Bone marrow (tissue), 2 donors: ENCODE data around the gene PNMA8C.
"Not testable (repeated sequence)": the region's sequence is repeated elsewhere in the genome, so short reads cannot be mapped to it uniquely, and the experiment has no call there.

Experiments
- DNase-seq, 2 donors: peaks; one replicate each; lab custom pipeline; 2025; lab: John Stamatoyannopoulos, UW

Gene PNMA8C

GRCh38 chr19:46411088-46411924 is 17.4 kb downstream of the PNMA8C start:
- DNase-seq, result no peak

- no peak for DNase-seq
Observed at GRCh38 chr19:46410205-46411087, 18.3 kb downstream of the PNMA8C start.

GRCh38 chr19:46409191-46409590 is 19.5 kb downstream of the PNMA8C start:
- no peak for DNase-seq

- DNase-seq, result no peak
Observed at GRCh38 chr19:46408664-46409039, 20.1 kb downstream of the PNMA8C start.

GRCh38 chr19:46407856-46408663 is 20.7 kb downstream of the PNMA8C start:
- DNase-seq, result no peak

GRCh38 chr19:46406976-46407375 is 21.8 kb downstream of the PNMA8C start:
- DNase-seq, result no peak

GRCh38 chr19:46404753-46405468 is 23.8 kb downstream of the PNMA8C start:
- DNase-seq, result no peak

GRCh38 chr19:46404055-46404752 is 24.5 kb downstream of the PNMA8C start:
- no peak for DNase-seq

GRCh38 chr19:46402725-46403124 is 26.0 kb downstream of the PNMA8C start:
- DNase-seq, result no peak

- not testable (repeated sequence) for DNase-seq
Observed at GRCh38 chr19:46397801-46398479, 30.8 kb downstream of the PNMA8C start.

GRCh38 chr19:46394402-46394797 is 34.3 kb downstream of the PNMA8C start:
- no peak for DNase-seq

- no peak for DNase-seq
Observed at GRCh38 chr19:46393456-46394401, 35.0 kb downstream of the PNMA8C start.

GRCh38 chr19:46392837-46393236 is 35.9 kb downstream of the PNMA8C start:
- DNase-seq, result no peak

- DNase-seq, result no peak
Observed at GRCh38 chr19:46392252-46392801, 36.4 kb downstream of the PNMA8C start.

- DNase-seq, result no peak
Observed at GRCh38 chr19:46391296-46392251, 37.2 kb downstream of the PNMA8C start.

- no peak for DNase-seq
Observed at GRCh38 chr19:46390866-46391265, 37.9 kb downstream of the PNMA8C start.

GRCh38 chr19:46390121-46390858 is 38.4 kb downstream of the PNMA8C start:
- DNase-seq, result no peak
